Measurements from ENCODE around the gene ZC3H13. TPM values are rescaled to one million over a fixed set of nuclear protein-coding genes. Genes with fewer than 3 reads are reported as not detected.

Gene ZC3H13
- total and polyA plus RNA-seq, 10 of the 15 experiments (the other 5 are each of a cell fraction or from before 2014, with no cell fraction given): 10.0 to 55.9 (median 25.4) TPM

DNA sequence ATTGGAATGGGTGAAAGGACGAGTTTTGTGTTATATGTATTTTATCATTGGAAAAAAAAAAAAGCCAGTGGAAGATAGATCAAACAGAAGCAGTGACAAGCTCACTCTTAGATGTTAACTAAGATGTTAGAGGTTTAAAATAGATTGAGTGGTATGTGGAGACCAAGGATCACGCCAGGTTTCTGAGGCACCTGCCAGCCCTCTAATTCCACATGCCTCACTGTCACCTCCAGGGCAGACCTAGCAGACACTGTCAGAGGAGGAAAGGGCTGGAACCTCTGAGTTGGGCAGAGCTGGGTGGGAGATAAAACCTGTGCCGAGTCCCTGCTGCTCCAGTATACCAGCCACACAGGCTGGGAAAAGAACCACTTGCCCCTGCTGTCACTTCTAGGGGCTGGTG lies 143.5 kb downstream of the ZC3H13 start:
- Histone ChIP-seq H3K4me2 (ENCODE audit: control insufficient read depth, insufficient read depth) (no peak overlapping the region), H3K27ac (ENCODE audit: control insufficient read depth, insufficient read depth) (no peak overlapping the region), H3K9me3 (replicated peaks; ENCODE audit: control insufficient read depth, insufficient read depth, low read length) (no peaks in the 10 kb centered on the region), H4K20me1 (ENCODE audit: control insufficient read depth, insufficient read depth) (no peaks in the 10 kb centered on the region; the same call in 1 of the 2 replicates), H2AFZ (ENCODE audit: control insufficient read depth, low read depth, low read length) (no peak overlapping the region), H3K79me2 (ENCODE audit: control insufficient read depth, insufficient read depth, low read length) (no peaks in the 10 kb centered on the region), H3K36me3 (ENCODE audit: control insufficient read depth in 2 of 2, insufficient read depth in 2 of 2, low read length in 1 of 2) (no peaks in the 10 kb centered on the region), H3K4me3 (no peak overlapping the region), H3K9ac (ENCODE audit: control insufficient read depth, insufficient read depth, low read length) (no peak overlapping the region), H3K4me1 (ENCODE audit: control insufficient read depth, insufficient read depth, low read length) (no peaks in the 10 kb centered on the region), H3K27me3 (replicated peaks in 1 of 2; ENCODE audit: control insufficient read depth in 2 of 2, insufficient read depth in 2 of 2, low read length in 1 of 2) (peaks cover 0 to 6% of the 10 kb centered on the region in 2 experiments; a peak in 2 of 4 replicates)
- 18% methylated on average over 3 of the region's 3 CpGs for WGBS (ENCODE audit: insufficient coverage, insufficient replicate concordance, low lambda C conversion rate, missing lambda C conversion rate)
- TF ChIP-seq ETV6 (conservative IDR thresholded peaks at IDR 0.05 in 1 of 2, IDR thresholded peaks at IDR 0.05 in 1 of 2; ENCODE audit: borderline replicate concordance in 1 of 2, low read depth in 1 of 2): no peak
- no peak for TF ChIP-seq NRF1 (conservative IDR thresholded peaks at IDR 0.05; ENCODE audit: low read depth, low read length)
- TF ChIP-seq, protein P1, sequence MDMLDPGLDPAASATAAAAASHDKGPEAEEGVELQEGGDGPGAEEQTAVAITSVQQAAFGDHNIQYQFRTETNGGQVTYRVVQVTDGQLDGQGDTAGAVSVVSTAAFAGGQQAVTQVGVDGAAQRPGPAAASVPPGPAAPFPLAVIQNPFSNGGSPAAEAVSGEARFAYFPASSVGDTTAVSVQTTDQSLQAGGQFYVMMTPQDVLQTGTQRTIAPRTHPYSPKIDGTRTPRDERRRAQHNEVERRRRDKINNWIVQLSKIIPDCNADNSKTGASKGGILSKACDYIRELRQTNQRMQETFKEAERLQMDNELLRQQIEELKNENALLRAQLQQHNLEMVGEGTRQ (IDR thresholded peaks at IDR 0.05; ENCODE audit: borderline replicate concordance, low read depth, low read length): no peak
- TF ChIP-seq, protein P2, sequence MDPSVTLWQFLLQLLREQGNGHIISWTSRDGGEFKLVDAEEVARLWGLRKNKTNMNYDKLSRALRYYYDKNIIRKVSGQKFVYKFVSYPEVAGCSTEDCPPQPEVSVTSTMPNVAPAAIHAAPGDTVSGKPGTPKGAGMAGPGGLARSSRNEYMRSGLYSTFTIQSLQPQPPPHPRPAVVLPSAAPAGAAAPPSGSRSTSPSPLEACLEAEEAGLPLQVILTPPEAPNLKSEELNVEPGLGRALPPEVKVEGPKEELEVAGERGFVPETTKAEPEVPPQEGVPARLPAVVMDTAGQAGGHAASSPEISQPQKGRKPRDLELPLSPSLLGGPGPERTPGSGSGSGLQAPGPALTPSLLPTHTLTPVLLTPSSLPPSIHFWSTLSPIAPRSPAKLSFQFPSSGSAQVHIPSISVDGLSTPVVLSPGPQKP (IDR thresholded peaks at IDR 0.05; ENCODE audit: low read depth, low read length): no peak
- TF ChIP-seq HDGF (IDR thresholded peaks at IDR 0.05): no peak
- TF ChIP-seq, protein P3, sequence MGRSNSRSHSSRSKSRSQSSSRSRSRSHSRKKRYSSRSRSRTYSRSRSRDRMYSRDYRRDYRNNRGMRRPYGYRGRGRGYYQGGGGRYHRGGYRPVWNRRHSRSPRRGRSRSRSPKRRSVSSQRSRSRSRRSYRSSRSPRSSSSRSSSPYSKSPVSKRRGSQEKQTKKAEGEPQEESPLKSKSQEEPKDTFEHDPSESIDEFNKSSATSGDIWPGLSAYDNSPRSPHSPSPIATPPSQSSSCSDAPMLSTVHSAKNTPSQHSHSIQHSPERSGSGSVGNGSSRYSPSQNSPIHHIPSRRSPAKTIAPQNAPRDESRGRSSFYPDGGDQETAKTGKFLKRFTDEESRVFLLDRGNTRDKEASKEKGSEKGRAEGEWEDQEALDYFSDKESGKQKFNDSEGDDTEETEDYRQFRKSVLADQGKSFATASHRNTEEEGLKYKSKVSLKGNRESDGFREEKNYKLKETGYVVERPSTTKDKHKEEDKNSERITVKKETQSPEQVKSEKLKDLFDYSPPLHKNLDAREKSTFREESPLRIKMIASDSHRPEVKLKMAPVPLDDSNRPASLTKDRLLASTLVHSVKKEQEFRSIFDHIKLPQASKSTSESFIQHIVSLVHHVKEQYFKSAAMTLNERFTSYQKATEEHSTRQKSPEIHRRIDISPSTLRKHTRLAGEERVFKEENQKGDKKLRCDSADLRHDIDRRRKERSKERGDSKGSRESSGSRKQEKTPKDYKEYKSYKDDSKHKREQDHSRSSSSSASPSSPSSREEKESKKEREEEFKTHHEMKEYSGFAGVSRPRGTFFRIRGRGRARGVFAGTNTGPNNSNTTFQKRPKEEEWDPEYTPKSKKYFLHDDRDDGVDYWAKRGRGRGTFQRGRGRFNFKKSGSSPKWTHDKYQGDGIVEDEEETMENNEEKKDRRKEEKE (IDR thresholded peaks at IDR 0.05): no peak
- no peak for TF ChIP-seq SIN3A (IDR thresholded peaks at IDR 0.05; ENCODE audit: low read depth, low read length)
- TF ChIP-seq, protein P4, sequence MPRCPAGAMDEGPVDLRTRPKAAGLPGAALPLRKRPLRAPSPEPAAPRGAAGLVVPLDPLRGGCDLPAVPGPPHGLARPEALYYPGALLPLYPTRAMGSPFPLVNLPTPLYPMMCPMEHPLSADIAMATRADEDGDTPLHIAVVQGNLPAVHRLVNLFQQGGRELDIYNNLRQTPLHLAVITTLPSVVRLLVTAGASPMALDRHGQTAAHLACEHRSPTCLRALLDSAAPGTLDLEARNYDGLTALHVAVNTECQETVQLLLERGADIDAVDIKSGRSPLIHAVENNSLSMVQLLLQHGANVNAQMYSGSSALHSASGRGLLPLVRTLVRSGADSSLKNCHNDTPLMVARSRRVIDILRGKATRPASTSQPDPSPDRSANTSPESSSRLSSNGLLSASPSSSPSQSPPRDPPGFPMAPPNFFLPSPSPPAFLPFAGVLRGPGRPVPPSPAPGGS (IDR thresholded peaks at IDR 0.05; ENCODE audit: borderline replicate concordance, insufficient read depth, low read depth, low read length, poor library complexity, severe bottlenecking): no peak
- no peak for TF ChIP-seq IKZF1 (conservative IDR thresholded peaks at IDR 0.05)
- no peak for TF ChIP-seq IKZF2 (IDR thresholded peaks at IDR 0.05)
- TF ChIP-seq RELA (IDR thresholded peaks at IDR 0.05; ENCODE audit: borderline replicate concordance, partially characterized antibody): no peak
- no peak for TF ChIP-seq FOS (IDR thresholded peaks at IDR 0.05; ENCODE audit: borderline replicate concordance, extremely low read depth, insufficient read length)
- TF ChIP-seq WRNIP1 (IDR thresholded peaks at IDR 0.05; ENCODE audit: borderline replicate concordance, low read depth, low read length): no peak
- TF ChIP-seq, protein P5, sequence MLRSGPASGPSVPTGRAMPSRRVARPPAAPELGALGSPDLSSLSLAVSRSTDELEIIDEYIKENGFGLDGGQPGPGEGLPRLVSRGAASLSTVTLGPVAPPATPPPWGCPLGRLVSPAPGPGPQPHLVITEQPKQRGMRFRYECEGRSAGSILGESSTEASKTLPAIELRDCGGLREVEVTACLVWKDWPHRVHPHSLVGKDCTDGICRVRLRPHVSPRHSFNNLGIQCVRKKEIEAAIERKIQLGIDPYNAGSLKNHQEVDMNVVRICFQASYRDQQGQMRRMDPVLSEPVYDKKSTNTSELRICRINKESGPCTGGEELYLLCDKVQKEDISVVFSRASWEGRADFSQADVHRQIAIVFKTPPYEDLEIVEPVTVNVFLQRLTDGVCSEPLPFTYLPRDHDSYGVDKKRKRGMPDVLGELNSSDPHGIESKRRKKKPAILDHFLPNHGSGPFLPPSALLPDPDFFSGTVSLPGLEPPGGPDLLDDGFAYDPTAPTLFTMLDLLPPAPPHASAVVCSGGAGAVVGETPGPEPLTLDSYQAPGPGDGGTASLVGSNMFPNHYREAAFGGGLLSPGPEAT (IDR thresholded peaks at IDR 0.05; ENCODE audit: low read depth): no peak
- TF ChIP-seq SP1 (IDR thresholded peaks at IDR 0.05; ENCODE audit: low read depth, low read length): no peak
- TF ChIP-seq NR2F1 (conservative IDR thresholded peaks at IDR 0.05): no peak
- no TSS peak for BruUV-seq (replicated peaks)
- DNase-seq (ENCODE audit: low read depth, low spot score) (no peak), FAIRE-seq (no peak), ATAC-seq (no peak)
- in situ Hi-C loops (cut with MboI) (no loop called here), intact Hi-C loops (cut with micrococcal nuclease; ENCODE audit: unreplicated experiment) (no loop called here)
- POLR2A ChIA-PET: no interaction called here
- RAD21 ChIA-PET (ENCODE audit: unreplicated experiment): no interaction called here
- CTCF ChIA-PET: no interaction called here
- SMC1A ChIA-PET (ENCODE audit: uncharacterized antibody, unreplicated experiment): interaction anchor here (0.6 kb wide), 1 partner anchor 1338 kb away, joined by 5 read pairs; no protein-coding TSS in a partner anchor
